ENCODE results near the gene VCAN. TPM values are rescaled to one million over a fixed set of nuclear protein-coding genes. Genes with fewer than 3 reads are reported as not detected.

The VCAN gene
- polyA plus RNA-seq, 1 donor from 2014 or later, result 1,185 TPM

DNA sequence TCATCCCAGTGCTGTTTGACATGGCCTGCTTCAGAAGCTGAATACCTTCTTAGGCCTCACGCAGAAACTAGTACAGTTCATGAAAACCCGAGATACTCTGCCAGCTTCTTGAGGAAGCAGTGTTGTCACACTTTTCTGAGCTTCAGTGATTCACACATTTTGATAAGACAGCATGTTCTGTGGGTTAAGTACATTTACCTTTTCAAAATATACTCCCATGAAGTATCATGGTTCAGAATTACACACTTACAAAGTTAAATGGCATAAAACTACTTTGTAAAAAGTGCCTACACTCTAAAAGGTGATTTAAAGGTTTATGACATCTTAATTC, 56.9 kb downstream of the VCAN start:
- Histone ChIP-seq H2AFZ (ENCODE audit: low read depth, low read length) (no peak overlapping the region), H3K4me3 (ENCODE audit: low read length) (no peak overlapping the region), H3K4me2 (ENCODE audit: low read length) (no peak overlapping the region), H3K27me3 (ENCODE audit: insufficient read depth, low read depth, low read length) (no peaks in the 10 kb centered on the region), H3K27ac (ENCODE audit: low read length) (no peak overlapping the region), H3K79me2 (replicated peaks; ENCODE audit: insufficient read depth, low read length) (peaks cover 97% of the 10 kb centered on the region), H3F3A (ENCODE audit: insufficient read depth, low read length, poor library complexity, severe bottlenecking) (peaks cover 7% of the 10 kb centered on the region), H4K20me1 (ENCODE audit: insufficient read depth) (peaks cover 93% of the 10 kb centered on the region), H3K36me3 (ENCODE audit: insufficient read depth, low read length) (peaks cover 52% of the 10 kb centered on the region), H3K9me2 (ENCODE audit: insufficient read depth, low read length) (no peaks in the 10 kb centered on the region), H3K9ac (ENCODE audit: low read length) (no peak overlapping the region), H3K9me3 (ENCODE audit: low read length) (no peaks in the 10 kb centered on the region)
- TF ChIP-seq CTCF (IDR thresholded peaks at IDR 0.05; ENCODE audit: poor library complexity, severe bottlenecking) (no peak), POLR2AphosphoS5 (IDR thresholded peaks at IDR 0.05) (no peak), EZH2 (IDR thresholded peaks at IDR 0.05; ENCODE audit: borderline replicate concordance, insufficient read depth, low read length, poor library complexity, severe bottlenecking) (no peak), TAF1 (IDR thresholded peaks at IDR 0.05; ENCODE audit: low read depth) (no peak), RAD21 (conservative IDR thresholded peaks at IDR 0.05) (no peak), MXI1 (conservative IDR thresholded peaks at IDR 0.05; ENCODE audit: poor library complexity, severe bottlenecking) (no peak), EP300 (conservative IDR thresholded peaks at IDR 0.05; ENCODE audit: poor library complexity, severe bottlenecking) (no peak), REST (IDR thresholded peaks at IDR 0.05; ENCODE audit: borderline replicate concordance) (no peak), SMC3 (conservative IDR thresholded peaks at IDR 0.05; ENCODE audit: poor library complexity) (no peak)

- Histone ChIP-seq H3K36me3 (ENCODE audit: insufficient read depth, low read length) (peaks cover 34% of the 10 kb centered on the region), H2AFZ (ENCODE audit: low read depth, low read length) (no peak overlapping the region), H3K4me3 (ENCODE audit: low read length) (peak overlapping the region; percentile 28), H3K27ac (ENCODE audit: low read length) (no peak overlapping the region), H3K9me3 (ENCODE audit: low read length) (no peaks in the 10 kb centered on the region), H3K27me3 (ENCODE audit: insufficient read depth, low read depth, low read length) (no peaks in the 10 kb centered on the region), H3K4me2 (ENCODE audit: low read length) (no peak overlapping the region), H3K9me2 (ENCODE audit: insufficient read depth, low read length) (no peaks in the 10 kb centered on the region), H3F3A (ENCODE audit: insufficient read depth, low read length, poor library complexity, severe bottlenecking) (peaks cover 7% of the 10 kb centered on the region), H3K79me2 (replicated peaks; ENCODE audit: insufficient read depth, low read length) (peaks cover 97% of the 10 kb centered on the region), H3K9ac (ENCODE audit: low read length) (no peak overlapping the region), H4K20me1 (ENCODE audit: insufficient read depth) (peaks cover 89% of the 10 kb centered on the region)
- no peak for TF ChIP-seq SMC3 (conservative IDR thresholded peaks at IDR 0.05; ENCODE audit: poor library complexity)
- TF ChIP-seq REST (IDR thresholded peaks at IDR 0.05; ENCODE audit: borderline replicate concordance), result no peak
- no peak for TF ChIP-seq POLR2AphosphoS5 (IDR thresholded peaks at IDR 0.05)
- TF ChIP-seq EP300 (conservative IDR thresholded peaks at IDR 0.05; ENCODE audit: poor library complexity, severe bottlenecking), result no peak
- TF ChIP-seq EZH2 (IDR thresholded peaks at IDR 0.05; ENCODE audit: borderline replicate concordance, insufficient read depth, low read length, poor library complexity, severe bottlenecking), result no peak
- TF ChIP-seq MXI1 (conservative IDR thresholded peaks at IDR 0.05; ENCODE audit: poor library complexity, severe bottlenecking), result no peak
- no peak for TF ChIP-seq TAF1 (IDR thresholded peaks at IDR 0.05; ENCODE audit: low read depth)
- no peak for TF ChIP-seq RAD21 (conservative IDR thresholded peaks at IDR 0.05)
- no peak for TF ChIP-seq CTCF (IDR thresholded peaks at IDR 0.05; ENCODE audit: poor library complexity, severe bottlenecking)
Observed at GRCh38 chr5:83530193-83530592, 58.6 kb downstream of the VCAN start.

Measured in neural cell (in vitro differentiated cells).